ENCODE measurements around the gene FCN1. TPM values are rescaled to one million over a fixed set of nuclear protein-coding genes. Genes with fewer than 3 reads are reported as not detected.

The FCN1 gene
- total RNA-seq, 3 donors from 2014 or later (not counting 1 experiment from before 2014, with no cell fraction given) = 22.7 to 70.3 (median 26.9) TPM

GRCh38 chr9:134912126-134912840 lies 5.4 kb downstream of the FCN1 start:
- Histone ChIP-seq H3K4me3 (ENCODE audit: low read length) (no peak overlapping the region), H3K36me3 (ENCODE audit: control insufficient read depth, insufficient read depth, low read length) (no peaks in the 10 kb centered on the region), H3K4me1 (ENCODE audit: control insufficient read depth, insufficient read depth, low read length) (no peaks in the 10 kb centered on the region), H3K27ac (ENCODE audit: low read length) (no peak overlapping the region), H3K27me3 (ENCODE audit: control insufficient read depth, insufficient read depth, low read length) (no peaks in the 10 kb centered on the region), H3K9me3 (ENCODE audit: control insufficient read depth, insufficient read depth, low read length) (no peaks in the 10 kb centered on the region)
- Mint-ChIP-seq H3K27me3 (ENCODE audit: low read depth in 2 of 2) (peaks cover 9 to 11% of the 10 kb centered on the region in 2 donors), H3K27ac (no peak overlapping the region), H3K36me3 (no peaks in the 10 kb centered on the region), H3K4me1 (no peaks in the 10 kb centered on the region), H3K4me3 (no peak overlapping the region), H3K9me3 (no peaks in the 10 kb centered on the region)
- no peak for DNase-seq
- intact Hi-C loops (cut with micrococcal nuclease) = no loop called here
- ATAC-seq = no peak
- no peak for TF ChIP-seq CTCF (IDR thresholded peaks at IDR 0.05)
- WGBS (ENCODE audit: insufficient coverage) = 88% methylated on average over 20 of the region's 20 CpGs

- H3K4me3 ChIP-seq (ENCODE audit: low read length) = no peak overlapping the region
- Mint-ChIP-seq H3K9me3 (no peaks in the 10 kb centered on the region), H3K36me3 (no peaks in the 10 kb centered on the region), H3K27me3 (ENCODE audit: low read depth in 2 of 2) (peaks cover 9 to 14% of the 10 kb centered on the region in 2 donors), H3K4me1 (no peaks in the 10 kb centered on the region), H3K4me3 (no peak overlapping the region), H3K27ac (no peak overlapping the region)
- DNase-seq (no peak), ATAC-seq (no peak)
- no peaks in the 10 kb centered on the region for H3K4me1 ChIP-seq (ENCODE audit: control insufficient read depth, insufficient read depth, low read length)
- 25% methylated on average over 24 of the region's 24 CpGs for WGBS (ENCODE audit: insufficient coverage)
- no peak for TF ChIP-seq CTCF (IDR thresholded peaks at IDR 0.05)
- H3K9me3 ChIP-seq (ENCODE audit: control insufficient read depth, insufficient read depth, low read length) = no peaks in the 10 kb centered on the region
- no peaks in the 10 kb centered on the region for H3K27me3 ChIP-seq (ENCODE audit: control insufficient read depth, insufficient read depth, low read length)
- intact Hi-C loops (cut with micrococcal nuclease) = no loop called here
- H3K36me3 ChIP-seq (ENCODE audit: control insufficient read depth, insufficient read depth, low read length) = no peaks in the 10 kb centered on the region
- H3K27ac ChIP-seq (ENCODE audit: low read length) = no peak overlapping the region
These were observed 7.9 kb downstream of the FCN1 start for GRCh38 chr9:134909511-134910481.

- Mint-ChIP-seq H3K9me3 (no peaks in the 10 kb centered on the region), H3K4me3 (no peak overlapping the region), H3K36me3 (no peaks in the 10 kb centered on the region), H3K27ac (no peak overlapping the region), H3K27me3 (ENCODE audit: low read depth in 2 of 2) (peaks cover 9 to 14% of the 10 kb centered on the region in 2 donors), H3K4me1 (no peaks in the 10 kb centered on the region)
- DNase-seq = no peak
- no peak for ATAC-seq
- Histone ChIP-seq H3K36me3 (ENCODE audit: control insufficient read depth, insufficient read depth, low read length) (no peaks in the 10 kb centered on the region), H3K27me3 (ENCODE audit: control insufficient read depth, insufficient read depth, low read length) (no peaks in the 10 kb centered on the region), H3K4me1 (ENCODE audit: control insufficient read depth, insufficient read depth, low read length) (no peaks in the 10 kb centered on the region), H3K9me3 (ENCODE audit: control insufficient read depth, insufficient read depth, low read length) (no peaks in the 10 kb centered on the region), H3K27ac (ENCODE audit: low read length) (no peak overlapping the region), H3K4me3 (ENCODE audit: low read length) (no peak overlapping the region)
- TF ChIP-seq CTCF (IDR thresholded peaks at IDR 0.05) = no peak
- whole genome bisulfite sequencing (ENCODE audit: insufficient coverage) = 84% methylated on average over 13 of the region's 13 CpGs
- intact Hi-C loops (cut with micrococcal nuclease) = no loop called here
These were observed 9.0 kb downstream of the FCN1 start for GRCh38 chr9:134908524-134909309.
